Choroid plexus epithelial cell (primary cell): ENCODE data around the gene CIRBP.
"Not testable (repeated sequence)": the region's sequence is repeated elsewhere in the genome, so short reads cannot be mapped to it uniquely, and the experiment has no call there.

Source experiments
- DNase-seq: peaks from one replicate; pipeline ENCODE4 v3.0.0-alpha.2; 2010; ENCODE audit warnings: low read depth
- H3K4me3 ChIP-seq: 2 replicates; pipeline ENCODE4 v1.5.1; 2011; ENCODE audit warnings: low read depth, mild to moderate bottlenecking, control low read depth, low read length, moderate library complexity
- TF ChIP-seq, protein P1 (sequence below): conservative IDR thresholded peaks from 2 replicates; pipeline ENCODE4 v1.5.1; 2011; ENCODE audit warnings: low read depth, mild to moderate bottlenecking, control low read depth, inconsistent platforms, low read length, moderate library complexity

CIRBP gene

DNA sequence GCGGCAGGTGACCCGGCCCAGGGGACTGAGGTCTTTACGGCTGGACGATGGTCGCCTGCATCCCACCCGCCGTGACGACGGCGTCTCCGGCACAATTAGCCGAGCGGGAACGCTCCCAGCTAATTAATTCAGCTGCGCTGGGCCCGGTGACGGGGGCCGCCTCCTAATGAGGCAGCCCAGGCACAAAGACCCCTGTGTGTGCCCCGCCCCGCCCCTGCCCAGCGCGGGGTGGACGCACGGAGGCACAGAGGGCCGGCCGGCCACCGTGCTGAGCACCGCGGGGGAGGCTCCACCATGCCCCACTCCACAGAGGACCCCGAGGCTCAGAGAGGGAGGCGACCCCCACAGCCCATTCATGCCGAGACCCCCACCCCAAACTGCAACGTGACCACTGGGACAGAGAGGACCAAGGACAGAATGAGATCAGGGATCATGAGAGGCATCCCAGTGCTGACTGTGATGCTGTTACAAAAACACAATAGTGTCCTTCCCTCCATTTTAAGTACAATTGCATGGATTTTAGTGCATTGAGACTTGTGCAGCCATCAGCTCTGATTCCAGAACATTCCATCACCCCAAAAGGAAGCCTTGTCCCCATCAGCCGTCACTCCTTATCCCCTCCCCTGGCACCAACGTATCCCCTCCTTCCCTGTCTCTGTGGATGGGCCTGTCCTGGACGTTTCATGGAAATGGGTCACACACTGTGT lies 33.6 kb downstream of the CIRBP start:
- DNase-seq: no peak
- H3K4me3 ChIP-seq: no peak overlapping the region
- TF ChIP-seq, protein P1, sequence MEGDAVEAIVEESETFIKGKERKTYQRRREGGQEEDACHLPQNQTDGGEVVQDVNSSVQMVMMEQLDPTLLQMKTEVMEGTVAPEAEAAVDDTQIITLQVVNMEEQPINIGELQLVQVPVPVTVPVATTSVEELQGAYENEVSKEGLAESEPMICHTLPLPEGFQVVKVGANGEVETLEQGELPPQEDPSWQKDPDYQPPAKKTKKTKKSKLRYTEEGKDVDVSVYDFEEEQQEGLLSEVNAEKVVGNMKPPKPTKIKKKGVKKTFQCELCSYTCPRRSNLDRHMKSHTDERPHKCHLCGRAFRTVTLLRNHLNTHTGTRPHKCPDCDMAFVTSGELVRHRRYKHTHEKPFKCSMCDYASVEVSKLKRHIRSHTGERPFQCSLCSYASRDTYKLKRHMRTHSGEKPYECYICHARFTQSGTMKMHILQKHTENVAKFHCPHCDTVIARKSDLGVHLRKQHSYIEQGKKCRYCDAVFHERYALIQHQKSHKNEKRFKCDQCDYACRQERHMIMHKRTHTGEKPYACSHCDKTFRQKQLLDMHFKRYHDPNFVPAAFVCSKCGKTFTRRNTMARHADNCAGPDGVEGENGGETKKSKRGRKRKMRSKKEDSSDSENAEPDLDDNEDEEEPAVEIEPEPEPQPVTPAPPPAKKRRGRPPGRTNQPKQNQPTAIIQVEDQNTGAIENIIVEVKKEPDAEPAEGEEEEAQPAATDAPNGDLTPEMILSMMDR: no peak

DNA sequence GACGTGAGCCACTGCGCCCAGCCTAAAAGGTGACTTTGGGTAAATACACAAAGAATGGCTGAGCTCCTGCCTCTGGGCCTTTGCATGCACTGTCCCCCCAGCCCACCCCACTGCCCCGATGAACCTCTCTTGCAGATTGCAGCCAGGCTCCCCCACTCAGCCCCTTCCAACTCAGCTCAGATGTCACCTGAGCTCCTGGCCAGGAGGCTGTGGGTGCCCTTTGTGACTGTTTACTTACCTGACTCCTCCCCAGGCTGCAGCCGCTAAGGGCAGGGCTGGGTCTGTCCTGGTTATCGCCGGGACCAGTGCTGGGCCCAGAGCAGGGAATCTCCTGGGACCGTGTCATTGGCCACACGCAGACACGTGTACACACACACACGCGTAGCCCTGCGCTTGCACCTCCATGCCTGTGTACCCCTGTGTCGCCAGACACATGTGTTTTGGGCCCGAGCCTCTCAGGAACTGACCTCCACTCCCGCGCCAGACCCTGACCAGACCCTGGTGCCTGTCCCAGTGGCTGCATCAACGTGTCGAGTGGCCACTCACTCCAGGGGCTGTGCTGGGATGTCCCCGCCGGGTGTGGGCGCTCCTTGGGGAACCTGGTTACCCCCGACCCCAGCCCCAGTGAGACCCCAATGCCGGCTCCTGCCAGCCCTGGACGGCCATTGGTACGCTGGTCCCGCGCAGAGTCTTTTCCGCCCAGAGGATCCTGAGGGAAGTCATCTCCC lies 35.2 kb downstream of the CIRBP start:
- TF ChIP-seq, protein P1: no peak
- no peak for DNase-seq
- H3K4me3 ChIP-seq: no peak overlapping the region

DNA sequence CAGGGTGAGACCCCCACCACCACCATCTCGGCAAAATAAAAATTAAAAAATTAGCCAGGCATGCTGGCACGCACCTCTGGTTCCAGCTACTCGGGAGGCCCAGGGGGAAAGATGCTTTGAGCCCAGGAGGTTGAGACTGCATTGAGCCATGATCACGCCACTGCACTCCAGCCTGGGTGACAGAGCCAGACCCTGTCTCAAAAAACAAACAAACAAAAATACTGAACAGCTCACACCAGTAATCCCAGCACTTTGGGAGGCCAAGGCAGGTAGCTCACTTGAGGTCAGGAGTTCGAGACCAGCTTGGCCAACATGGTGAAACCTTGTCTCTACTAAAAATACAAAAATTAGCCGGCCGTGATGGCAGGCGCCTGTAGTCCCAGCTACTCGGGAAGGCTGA lies 36.2 kb downstream of the CIRBP start:
- DNase-seq, H3K4me3 ChIP-seq: not testable (repeated sequence)

DNA sequence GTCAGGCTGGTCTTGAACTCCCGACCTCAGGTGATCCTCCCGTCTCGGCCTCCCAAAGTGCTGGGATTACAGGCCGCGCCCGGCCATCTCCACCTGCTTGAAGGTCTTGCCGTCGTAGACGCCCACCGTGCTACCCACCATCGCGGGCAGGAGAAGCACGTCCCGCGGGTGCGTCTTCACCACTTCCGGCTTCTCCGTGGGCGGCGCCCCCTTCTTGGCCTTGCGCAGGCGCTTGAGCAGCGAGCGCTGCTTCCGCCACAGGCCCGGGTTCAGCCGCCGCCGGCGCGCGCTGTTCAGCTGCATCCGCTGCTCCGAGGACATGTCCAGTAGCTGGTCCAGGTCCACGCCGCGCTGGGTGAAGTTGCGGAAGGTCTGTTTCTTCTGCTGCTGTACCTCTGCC lies 38.2 kb downstream of the CIRBP start:
- no peak for DNase-seq
- no peak overlapping the region for H3K4me3 ChIP-seq
- TF ChIP-seq, protein P1: no peak

DNA sequence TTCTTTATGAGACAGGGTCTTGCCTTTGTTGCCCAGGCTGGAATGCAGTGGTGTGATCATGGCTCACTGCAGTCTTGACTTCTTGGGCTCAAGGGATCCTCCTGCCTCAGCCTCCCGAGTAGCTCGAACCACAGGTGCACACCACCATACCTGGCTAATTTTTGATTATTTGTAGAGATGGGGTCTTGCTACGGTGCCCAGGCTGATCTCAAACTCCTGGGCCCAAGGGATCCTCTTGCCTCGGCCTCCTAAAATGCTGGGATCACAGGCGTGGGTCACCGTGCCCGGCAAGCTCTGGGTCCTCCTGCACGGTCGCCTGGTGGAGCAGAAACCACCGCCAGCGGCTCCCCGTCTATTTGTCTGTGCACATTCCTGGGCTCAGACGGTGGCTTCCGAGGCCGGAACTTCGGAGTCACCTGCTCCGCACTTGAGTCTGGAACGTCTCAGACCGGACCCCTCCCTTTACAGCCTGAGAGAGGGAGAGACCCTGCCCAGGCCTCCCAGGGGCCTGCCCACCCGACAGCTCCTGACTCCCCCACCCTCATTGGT lies 38.7 kb downstream of the CIRBP start:
- DNase-seq: no peak
- H3K4me3 ChIP-seq: no peak overlapping the region
- TF ChIP-seq, protein P1: no peak

DNA sequence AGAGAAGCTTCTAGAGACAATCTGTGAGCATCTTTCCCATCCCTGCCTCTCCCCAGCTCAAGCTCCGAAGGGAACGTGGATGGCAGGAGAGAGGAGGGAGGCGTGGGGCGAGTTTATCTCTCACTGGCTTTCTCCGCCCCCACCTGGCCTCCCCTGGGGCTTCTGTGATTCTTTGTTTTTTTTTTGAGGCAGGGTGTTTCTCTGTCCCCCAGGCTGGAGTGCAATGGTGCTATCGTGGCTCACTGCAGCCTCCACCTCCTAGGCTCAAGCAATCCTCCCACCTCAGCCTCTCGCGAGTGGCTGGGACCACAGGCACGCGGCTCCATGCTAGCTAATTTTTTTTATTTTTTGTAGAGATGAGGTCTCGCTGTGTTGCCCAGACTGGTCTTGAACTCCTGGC lies 39.6 kb downstream of the CIRBP start:
- no peak overlapping the region for H3K4me3 ChIP-seq
- TF ChIP-seq, protein P1: no peak
- DNase-seq: no peak

DNA sequence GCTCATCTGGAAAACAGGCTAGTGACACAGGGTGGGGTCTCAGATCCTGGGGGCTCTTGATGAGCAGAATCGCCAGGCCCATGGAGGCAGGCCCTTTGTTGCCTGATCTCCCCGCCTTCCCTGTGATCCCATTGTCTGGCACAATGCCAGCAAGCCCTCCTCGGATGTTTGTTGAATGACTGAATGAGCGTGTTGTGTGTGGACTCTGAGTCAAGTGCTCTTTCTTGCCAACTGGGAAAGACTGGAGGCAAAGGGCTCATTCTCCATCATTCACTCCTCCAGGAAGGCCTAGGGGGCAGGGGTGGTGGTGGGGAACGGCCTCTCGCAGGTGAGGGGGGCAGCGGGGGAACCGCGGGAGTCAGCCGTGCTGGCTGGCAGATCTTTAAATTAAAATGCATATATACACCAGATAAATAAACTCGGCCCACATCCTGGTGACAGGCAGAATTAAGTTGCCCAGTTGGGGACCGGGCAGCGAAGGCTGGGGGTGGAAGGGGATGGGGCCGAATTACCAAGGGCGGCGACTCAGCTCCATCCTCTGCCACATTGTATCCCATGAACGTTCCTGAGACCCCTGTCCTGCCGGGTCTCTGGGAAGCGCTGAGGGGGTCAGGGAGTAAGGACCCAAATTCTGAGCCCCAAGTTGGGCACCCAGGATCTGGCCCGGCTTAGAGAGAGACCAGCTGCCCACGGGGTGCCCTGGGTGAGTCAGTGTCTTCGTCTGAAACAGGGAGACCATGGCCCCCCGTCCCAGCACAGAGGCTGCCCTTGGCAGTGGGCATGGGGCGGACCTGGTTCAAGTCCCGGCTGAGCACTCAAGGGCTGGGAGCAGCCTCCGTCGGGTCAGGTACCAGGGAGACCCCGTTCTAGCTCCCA lies 41.1 kb downstream of the CIRBP start:
- H3K4me3 ChIP-seq: no peak overlapping the region
- no peak for DNase-seq
- TF ChIP-seq, protein P1: no peak
